Mesothelial cell of epicardium (in vitro differentiated cells): ENCODE results near the gene USP12. TPM values are rescaled to one million over a fixed set of nuclear protein-coding genes. Genes with fewer than 3 reads are reported as not detected.

Experiments
- DNase-seq, 2 experiments: peaks; one replicate each; pipeline ENCODE4 v3.0.0; 2021; ENCODE audit warnings: low spot score in 2 of 2; ENCODE audit not compliant: unreplicated experiment in 2 of 2
- H3K27ac Mint-ChIP-seq: 2 replicates; pipeline ENCODE4 v1.8.0; 2021; ENCODE audit warnings: mixed read lengths
- H3K27me3 Mint-ChIP-seq: 2 replicates; pipeline ENCODE4 v1.8.0; 2021; ENCODE audit warnings: low read depth, mixed read lengths
- H3K36me3 Mint-ChIP-seq: 2 replicates; pipeline ENCODE4 v1.8.0; 2021; ENCODE audit warnings: mixed read lengths
- H3K4me1 Mint-ChIP-seq: 2 replicates; pipeline ENCODE4 v1.8.0; 2021; ENCODE audit warnings: mixed read lengths
- H3K4me3 Mint-ChIP-seq: 2 replicates; pipeline ENCODE4 v1.8.0; 2021; ENCODE audit warnings: mild to moderate bottlenecking, moderate library complexity, mixed read lengths
- H3K9me3 Mint-ChIP-seq: 2 replicates; pipeline ENCODE4 v1.8.0; 2021; ENCODE audit warnings: mixed read lengths
- total RNA-seq: library from RNA; stranded (reverse); gene quantifications from 3 replicates; pipeline ENCODE4 v1.2.1, GENCODE V29; 2021
- TF ChIP-seq, protein P1 (sequence below): fragments of 200-600 bp; sonication (generic); IDR thresholded peaks from one replicate; pipeline ENCODE4 v1.5.0; 2021; ENCODE audit warnings: antibody characterized with exemption; ENCODE audit not compliant: unreplicated experiment

Gene USP12
- total RNA-seq, 1 donor from 2014 or later, result 22.3 TPM

GRCh38 chr13:27158335-27158734 is 13.3 kb downstream of the USP12 start:
- no peaks in the 10 kb centered on the region for H3K27me3 Mint-ChIP-seq
- H3K27ac Mint-ChIP-seq, result no peak overlapping the region
- H3K4me3 Mint-ChIP-seq, result no peak overlapping the region
- no peak for DNase-seq
- peaks cover 8% of the 10 kb centered on the region for H3K4me1 Mint-ChIP-seq
- H3K9me3 Mint-ChIP-seq, result peaks cover 36% of the 10 kb centered on the region
- peaks cover 36% of the 10 kb centered on the region for H3K36me3 Mint-ChIP-seq
- TF ChIP-seq, protein P1, sequence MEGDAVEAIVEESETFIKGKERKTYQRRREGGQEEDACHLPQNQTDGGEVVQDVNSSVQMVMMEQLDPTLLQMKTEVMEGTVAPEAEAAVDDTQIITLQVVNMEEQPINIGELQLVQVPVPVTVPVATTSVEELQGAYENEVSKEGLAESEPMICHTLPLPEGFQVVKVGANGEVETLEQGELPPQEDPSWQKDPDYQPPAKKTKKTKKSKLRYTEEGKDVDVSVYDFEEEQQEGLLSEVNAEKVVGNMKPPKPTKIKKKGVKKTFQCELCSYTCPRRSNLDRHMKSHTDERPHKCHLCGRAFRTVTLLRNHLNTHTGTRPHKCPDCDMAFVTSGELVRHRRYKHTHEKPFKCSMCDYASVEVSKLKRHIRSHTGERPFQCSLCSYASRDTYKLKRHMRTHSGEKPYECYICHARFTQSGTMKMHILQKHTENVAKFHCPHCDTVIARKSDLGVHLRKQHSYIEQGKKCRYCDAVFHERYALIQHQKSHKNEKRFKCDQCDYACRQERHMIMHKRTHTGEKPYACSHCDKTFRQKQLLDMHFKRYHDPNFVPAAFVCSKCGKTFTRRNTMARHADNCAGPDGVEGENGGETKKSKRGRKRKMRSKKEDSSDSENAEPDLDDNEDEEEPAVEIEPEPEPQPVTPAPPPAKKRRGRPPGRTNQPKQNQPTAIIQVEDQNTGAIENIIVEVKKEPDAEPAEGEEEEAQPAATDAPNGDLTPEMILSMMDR, result no peak

GRCh38 chr13:27151798-27152599 is 19.6 kb downstream of the USP12 start:
- Mint-ChIP-seq H3K9me3 (peaks cover 13% of the 10 kb centered on the region), H3K4me3 (no peak overlapping the region), H3K36me3 (peaks cover 19% of the 10 kb centered on the region), H3K27me3 (no peaks in the 10 kb centered on the region), H3K4me1 (peaks cover 3% of the 10 kb centered on the region), H3K27ac (no peak overlapping the region)
- TF ChIP-seq, protein P1, result no peak
- no peak for DNase-seq

GRCh38 chr13:27149702-27150101 is 21.9 kb downstream of the USP12 start:
- no peak overlapping the region for H3K4me3 Mint-ChIP-seq
- peaks cover 3% of the 10 kb centered on the region for H3K9me3 Mint-ChIP-seq
- no peak for DNase-seq
- H3K27me3 Mint-ChIP-seq, result no peaks in the 10 kb centered on the region
- peaks cover 7% of the 10 kb centered on the region for H3K36me3 Mint-ChIP-seq
- H3K4me1 Mint-ChIP-seq, result peaks cover 9% of the 10 kb centered on the region
- H3K27ac Mint-ChIP-seq, result no peak overlapping the region
- TF ChIP-seq, protein P1, result no peak

GRCh38 chr13:27148900-27149299 is 22.7 kb downstream of the USP12 start:
- Mint-ChIP-seq H3K9me3 (peaks cover 3% of the 10 kb centered on the region), H3K27ac (no peak overlapping the region), H3K27me3 (no peaks in the 10 kb centered on the region), H3K36me3 (peaks cover 7% of the 10 kb centered on the region), H3K4me3 (no peak overlapping the region), H3K4me1 (peaks cover 9% of the 10 kb centered on the region)
- DNase-seq, result no peak
- TF ChIP-seq, protein P1, result no peak

DNA sequence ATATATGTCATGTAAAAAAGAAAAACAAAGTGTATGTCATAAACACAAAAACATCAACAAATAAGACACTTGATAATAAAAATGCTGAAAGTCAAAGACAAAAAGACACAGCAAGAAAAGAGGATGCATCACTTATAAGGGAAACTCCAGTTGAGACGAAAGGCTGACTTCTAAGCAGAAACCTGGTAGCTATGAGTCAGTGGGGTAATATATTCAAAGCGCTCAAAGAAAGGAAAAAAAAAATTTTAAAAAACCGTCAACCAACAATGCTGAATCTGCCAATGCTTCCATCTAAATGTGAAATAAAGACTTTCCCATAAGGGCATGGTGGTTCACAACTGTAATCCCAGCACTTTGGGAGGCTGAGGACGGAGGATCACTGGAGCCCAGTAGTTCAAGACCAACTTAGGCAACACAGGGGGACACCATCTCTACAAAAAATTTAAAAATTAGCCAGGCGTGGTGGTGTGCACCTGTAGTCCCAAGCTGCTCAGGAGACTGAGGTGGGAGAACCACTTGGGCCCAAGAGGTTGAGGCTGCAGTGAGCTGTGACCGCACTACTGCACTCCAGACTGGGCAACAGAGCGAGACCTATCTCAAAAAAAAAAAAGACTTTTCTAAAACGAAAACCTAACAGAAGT is 24.0 kb downstream of the USP12 start:
- H3K27me3 Mint-ChIP-seq, result no peaks in the 10 kb centered on the region
- H3K27ac Mint-ChIP-seq, result no peak overlapping the region
- H3K4me3 Mint-ChIP-seq, result no peak overlapping the region
- TF ChIP-seq, protein P1, result no peak
- no peak for DNase-seq
- peaks cover 14% of the 10 kb centered on the region for H3K36me3 Mint-ChIP-seq
- H3K9me3 Mint-ChIP-seq, result peaks cover 12% of the 10 kb centered on the region
- peaks cover 9% of the 10 kb centered on the region for H3K4me1 Mint-ChIP-seq
